GM12874 (cell line): ENCODE measurements around the gene AGPAT4.

ENCODE experiments used
- CTCF ChIP-seq: IDR thresholded peaks from 2 replicates; pipeline ENCODE4 v1.5.1; 2011; ENCODE audit warnings: low read depth, mild to moderate bottlenecking, control low read depth, low read length, moderate library complexity; ENCODE audit not compliant: insufficient read depth

The AGPAT4 gene

GRCh38 chr6:161246725-161247124, 27.1 kb downstream of the AGPAT4 start:
- no peak for TF ChIP-seq CTCF

GRCh38 chr6:161245363-161245762, 28.5 kb downstream of the AGPAT4 start:
- no peak for TF ChIP-seq CTCF

- no peak for TF ChIP-seq CTCF
Observed at GRCh38 chr6:161244725-161245124, 29.1 kb downstream of the AGPAT4 start.

- no peak for TF ChIP-seq CTCF
Observed at GRCh38 chr6:161242779-161243693, 30.8 kb downstream of the AGPAT4 start.

GRCh38 chr6:161242113-161242512, 31.7 kb downstream of the AGPAT4 start:
- no peak for TF ChIP-seq CTCF

- TF ChIP-seq CTCF, result no peak
Observed at GRCh38 chr6:161239001-161239400, 34.9 kb downstream of the AGPAT4 start.

- TF ChIP-seq CTCF, result no peak
Observed at GRCh38 chr6:161238500-161238899, 35.4 kb downstream of the AGPAT4 start.
